ENCODE measurements around the gene RPN1. TPM values are rescaled to one million over a fixed set of nuclear protein-coding genes. Genes with fewer than 3 reads are reported as not detected.
A peak's percentile ranks its signal among the peaks of the same experiment; 100 is the strongest.

Gene RPN1
- total RNA-seq, 1 donor from 2014 or later = 283 TPM

DNA sequence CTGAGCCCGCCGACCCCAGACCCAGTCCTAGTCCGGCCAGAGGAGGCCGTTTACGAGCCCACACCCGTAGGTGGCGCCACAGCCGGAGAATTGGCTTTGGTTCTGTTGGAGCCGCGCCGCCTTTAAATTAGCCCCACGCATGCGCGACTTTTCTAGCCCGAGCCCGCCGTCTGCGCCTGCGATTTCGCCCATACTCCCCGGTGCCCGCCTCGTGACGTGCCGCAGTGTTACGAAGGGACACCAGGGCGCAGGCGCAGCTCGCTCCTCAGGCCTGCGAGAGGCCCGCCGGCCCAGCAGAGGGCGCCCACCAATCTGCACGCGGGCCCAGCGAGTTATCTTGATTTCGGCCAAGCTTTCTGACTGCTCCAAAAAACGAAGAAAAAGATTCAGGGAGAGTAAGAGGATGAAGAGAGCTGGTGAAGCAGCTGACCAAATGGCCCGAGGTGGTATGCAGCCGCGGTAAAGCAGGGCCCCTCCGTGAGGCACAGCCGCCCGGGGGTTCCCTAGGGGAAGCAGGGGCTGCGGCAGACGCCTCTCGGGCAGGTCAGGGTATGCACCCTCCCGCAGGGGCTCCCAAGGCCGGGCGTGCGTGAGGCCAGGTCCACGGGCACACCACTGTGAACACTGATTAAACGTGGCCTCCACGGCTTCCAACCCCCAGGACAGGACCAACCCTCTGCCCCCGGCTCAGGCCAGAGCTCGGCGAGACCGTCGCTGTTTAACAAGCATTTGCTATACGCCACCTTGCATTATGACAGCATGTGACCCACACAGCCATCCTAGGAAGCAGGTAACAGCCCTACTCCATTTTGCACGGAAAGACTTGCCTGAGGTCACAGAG lies 32.8 kb downstream of the RPN1 start:
- Histone ChIP-seq H3K4me3 (ENCODE audit: insufficient read depth, low read depth, low read length) (peak overlapping the region; percentile 75), H3K36me3 (ENCODE audit: insufficient read depth, low read length) (peaks cover 21% of the 10 kb centered on the region), H4K20me1 (ENCODE audit: insufficient read depth, low read length) (peaks cover 68% of the 10 kb centered on the region), H3K79me2 (ENCODE audit: insufficient read depth, low read length) (peaks cover 63% of the 10 kb centered on the region), H3K9me3 (ENCODE audit: insufficient read depth, low read depth, low read length) (no peaks in the 10 kb centered on the region), H3K27ac (ENCODE audit: low read depth, low read length) (peak overlapping the region; percentile 71), H3K9ac (ENCODE audit: low read length) (peak overlapping the region; percentile 85), H2AFZ (ENCODE audit: low read depth, low read length) (peak overlapping the region; percentile 60), H3K4me2 (ENCODE audit: low read length) (peak overlapping the region; percentile 91), H3K27me3 (ENCODE audit: insufficient read depth, low read length) (no peaks in the 10 kb centered on the region), H3K4me1 (ENCODE audit: insufficient read depth, low read length) (peaks cover 29% of the 10 kb centered on the region)
- DNase-seq (ENCODE audit: low read depth) (peak; percentile 76), FAIRE-seq (no peak)
- no peak for TF ChIP-seq EZH2 (IDR thresholded peaks at IDR 0.05; ENCODE audit: insufficient read depth, low read length)
- TF ChIP-seq, protein P1, sequence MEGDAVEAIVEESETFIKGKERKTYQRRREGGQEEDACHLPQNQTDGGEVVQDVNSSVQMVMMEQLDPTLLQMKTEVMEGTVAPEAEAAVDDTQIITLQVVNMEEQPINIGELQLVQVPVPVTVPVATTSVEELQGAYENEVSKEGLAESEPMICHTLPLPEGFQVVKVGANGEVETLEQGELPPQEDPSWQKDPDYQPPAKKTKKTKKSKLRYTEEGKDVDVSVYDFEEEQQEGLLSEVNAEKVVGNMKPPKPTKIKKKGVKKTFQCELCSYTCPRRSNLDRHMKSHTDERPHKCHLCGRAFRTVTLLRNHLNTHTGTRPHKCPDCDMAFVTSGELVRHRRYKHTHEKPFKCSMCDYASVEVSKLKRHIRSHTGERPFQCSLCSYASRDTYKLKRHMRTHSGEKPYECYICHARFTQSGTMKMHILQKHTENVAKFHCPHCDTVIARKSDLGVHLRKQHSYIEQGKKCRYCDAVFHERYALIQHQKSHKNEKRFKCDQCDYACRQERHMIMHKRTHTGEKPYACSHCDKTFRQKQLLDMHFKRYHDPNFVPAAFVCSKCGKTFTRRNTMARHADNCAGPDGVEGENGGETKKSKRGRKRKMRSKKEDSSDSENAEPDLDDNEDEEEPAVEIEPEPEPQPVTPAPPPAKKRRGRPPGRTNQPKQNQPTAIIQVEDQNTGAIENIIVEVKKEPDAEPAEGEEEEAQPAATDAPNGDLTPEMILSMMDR (IDR thresholded peaks at IDR 0.05; ENCODE audit: insufficient read depth, low read depth, low read length) = peak; percentile 78
- no peaks in the 10 kb centered on the region for H3K9me3 Mint-ChIP-seq (ENCODE audit: unreplicated experiment)
- H3K4me3 Mint-ChIP-seq (ENCODE audit: unreplicated experiment) = peak overlapping the region; percentile 88
- H3K27ac Mint-ChIP-seq (ENCODE audit: unreplicated experiment) = peak overlapping the region; percentile 58
- no peaks in the 10 kb centered on the region for H3K27me3 Mint-ChIP-seq (ENCODE audit: low read depth, unreplicated experiment)
- H3K36me3 Mint-ChIP-seq (ENCODE audit: low read depth, unreplicated experiment) = peaks cover 14% of the 10 kb centered on the region
- peaks cover 13% of the 10 kb centered on the region for H3K4me1 Mint-ChIP-seq (ENCODE audit: low read depth, unreplicated experiment)

DNA sequence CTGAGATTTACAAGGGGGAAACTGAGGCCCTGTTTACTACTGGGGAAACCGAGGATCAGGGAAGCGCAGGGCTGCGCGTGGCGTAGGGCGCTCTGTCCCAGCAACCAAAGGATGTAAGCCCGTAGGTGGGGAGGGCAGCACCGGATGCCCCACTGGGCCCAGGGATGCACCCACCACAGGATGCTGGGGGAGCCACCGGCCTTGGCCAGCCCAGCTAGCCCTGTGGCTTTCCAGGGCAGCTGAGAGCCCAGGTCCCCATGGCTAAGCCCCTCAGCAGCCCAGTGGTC lies 33.4 kb downstream of the RPN1 start:
- H3K4me3 ChIP-seq (ENCODE audit: insufficient read depth, low read depth, low read length) = peak overlapping the region; percentile 75
- H3K36me3 ChIP-seq (ENCODE audit: insufficient read depth, low read length) = peaks cover 21% of the 10 kb centered on the region
- H3K27me3 ChIP-seq (ENCODE audit: insufficient read depth, low read length) = no peaks in the 10 kb centered on the region
- H3K4me3 Mint-ChIP-seq (ENCODE audit: unreplicated experiment) = no peak overlapping the region
- TF ChIP-seq EZH2 (IDR thresholded peaks at IDR 0.05; ENCODE audit: insufficient read depth, low read length) = no peak
- TF ChIP-seq, protein P1 (IDR thresholded peaks at IDR 0.05; ENCODE audit: insufficient read depth, low read depth, low read length) = no peak
- H3K36me3 Mint-ChIP-seq (ENCODE audit: low read depth, unreplicated experiment) = peaks cover 14% of the 10 kb centered on the region
- H2AFZ ChIP-seq (ENCODE audit: low read depth, low read length) = peak overlapping the region; percentile 57
- H3K79me2 ChIP-seq (ENCODE audit: insufficient read depth, low read length) = peaks cover 60% of the 10 kb centered on the region
- H3K27ac Mint-ChIP-seq (ENCODE audit: unreplicated experiment) = no peak overlapping the region
- peaks cover 68% of the 10 kb centered on the region for H4K20me1 ChIP-seq (ENCODE audit: insufficient read depth, low read length)
- no peaks in the 10 kb centered on the region for H3K9me3 Mint-ChIP-seq (ENCODE audit: unreplicated experiment)
- no peaks in the 10 kb centered on the region for H3K27me3 Mint-ChIP-seq (ENCODE audit: low read depth, unreplicated experiment)
- H3K9me3 ChIP-seq (ENCODE audit: insufficient read depth, low read depth, low read length) = no peaks in the 10 kb centered on the region
- H3K27ac ChIP-seq (ENCODE audit: low read depth, low read length) = peak overlapping the region; percentile 71
- DNase-seq (ENCODE audit: low read depth) (no peak), FAIRE-seq (no peak)
- peak overlapping the region; percentile 85 for H3K9ac ChIP-seq (ENCODE audit: low read length)
- peak overlapping the region; percentile 91 for H3K4me2 ChIP-seq (ENCODE audit: low read length)
- peaks cover 29% of the 10 kb centered on the region for H3K4me1 ChIP-seq (ENCODE audit: insufficient read depth, low read length)
- peaks cover 13% of the 10 kb centered on the region for H3K4me1 Mint-ChIP-seq (ENCODE audit: low read depth, unreplicated experiment)

All from astrocyte (in vitro differentiated cells and primary cell).